IMR-90 (cell line): Measurements from ENCODE around the gene WDFY1. TPM values are rescaled to one million over a fixed set of nuclear protein-coding genes. Genes with fewer than 3 reads are reported as not detected.

Experiments
- ATAC-seq: fragments of 200-7000 bp; cut with Tn5 transposase; 2 replicates; pipeline ENCODE4 v1.9.1; 2020; ENCODE audit warnings: low read depth, mild to moderate bottlenecking, moderate library complexity
- BruUV-seq: library from RNA; stranded (reverse); fragments of 400-500 nt; replicated peaks from 2 replicates; lab custom pipeline; 2021; lab: Mats Ljungman, UMichigan
- CTCF ChIA-PET: fragments of 300-600 bp; formaldehyde crosslinking; extraction: SDS; loops from one replicate; lab custom pipeline; 2021; ENCODE audit warnings: antibody characterized with exemption; lab: Yijun Ruan, JAX
- POLR2A ChIA-PET: fragments of 300-600 bp; sonication (Branson Sonifier 250); formaldehyde crosslinking; loops from one replicate; lab custom pipeline; 2022; ENCODE audit warnings: antibody characterized with exemption; ENCODE audit not compliant: unreplicated experiment; lab: Charles Lee
- DNase-seq: peaks from one replicate; pipeline ENCODE4 v3.0.0; 2013
- H2AFZ ChIP-seq: replicated peaks from 2 replicates; pipeline ENCODE3; 2013; ENCODE audit warnings: low read length, mild to moderate bottlenecking; ENCODE audit not compliant: poor library complexity
- H2AK5ac ChIP-seq: 2 replicates; pipeline ENCODE4 v1.6.1; 2013; ENCODE audit warnings: low read depth, low read length, inconsistent platforms
- H2AK9ac ChIP-seq: replicated peaks from 2 replicates; pipeline ENCODE3; 2013; ENCODE audit warnings: mild to moderate bottlenecking, low read depth, low read length, moderate library complexity; ENCODE audit not compliant: poor library complexity
- H2BK120ac ChIP-seq: 2 replicates; pipeline ENCODE4 v1.6.1; 2013; ENCODE audit warnings: low read depth, low read length, inconsistent platforms
- H2BK15ac ChIP-seq: 3 replicates; pipeline ENCODE4 v1.6.1; 2013; ENCODE audit warnings: low read depth, low read length, inconsistent platforms
- H2BK20ac ChIP-seq: 2 replicates; pipeline ENCODE4 v1.6.1; 2013; ENCODE audit warnings: low read depth, mild to moderate bottlenecking, inconsistent platforms, low read length, moderate library complexity
- H2BK5ac ChIP-seq: 2 replicates; pipeline ENCODE4 v1.6.1; 2013; ENCODE audit warnings: mild to moderate bottlenecking, low read depth, low read length, inconsistent platforms; ENCODE audit not compliant: poor library complexity, severe bottlenecking
- H3K14ac ChIP-seq: replicated peaks from 2 replicates; pipeline ENCODE4 v1.6.1; 2013; ENCODE audit warnings: low read depth, low read length, inconsistent platforms
- H3K18ac ChIP-seq: 2 replicates; pipeline ENCODE4 v1.6.1; 2013; ENCODE audit warnings: low read depth, low read length, control low read depth
- H3K23ac ChIP-seq: 2 replicates; pipeline ENCODE4 v1.6.1; 2013; ENCODE audit warnings: low read depth, low read length, inconsistent platforms
- H3K27ac ChIP-seq: 2 replicates; pipeline ENCODE4 v1.5.1; 2013; ENCODE audit warnings: mild to moderate bottlenecking, control low read depth, low read length; ENCODE audit not compliant: insufficient read depth
- H3K27me3 ChIP-seq: 2 replicates; pipeline ENCODE4 v1.6.1; 2013; ENCODE audit warnings: low read length; ENCODE audit not compliant: control insufficient read depth, insufficient read depth
- H3K36me3 ChIP-seq: 2 replicates; pipeline ENCODE4 v1.6.1; 2013; ENCODE audit warnings: low read length, mixed read lengths; ENCODE audit not compliant: control insufficient read depth, insufficient read depth
- H3K4ac ChIP-seq: 2 replicates; pipeline ENCODE4 v1.6.1; 2013; ENCODE audit warnings: low read depth, low read length, inconsistent platforms
- H3K4me1 ChIP-seq: 2 replicates; pipeline ENCODE4 v1.6.1; 2013; ENCODE audit warnings: low read length, mixed read lengths; ENCODE audit not compliant: control insufficient read depth, insufficient read depth
- H3K4me2 ChIP-seq: 2 replicates; pipeline ENCODE4 v1.6.1; 2013; ENCODE audit warnings: low read depth, mild to moderate bottlenecking, control low read depth, low read length, moderate library complexity
- H3K4me3 ChIP-seq: 2 replicates; pipeline ENCODE4 v1.5.1; 2013; ENCODE audit warnings: low read depth, mild to moderate bottlenecking, control low read depth, low read length, moderate library complexity; ENCODE audit not compliant: insufficient read depth
- H3K56ac ChIP-seq: 2 replicates; pipeline ENCODE4 v1.6.1; 2013; ENCODE audit warnings: low read length, inconsistent platforms; ENCODE audit not compliant: insufficient read depth; ENCODE audit errors: extremely low read depth
- H3K79me1 ChIP-seq, 2 experiments: 2 replicates each; pipeline ENCODE4 v1.6.1; 2013; ENCODE audit warnings: low read length in 2 of 2, inconsistent platforms in 1 of 2, low read depth in 1 of 2
- H3K9ac ChIP-seq: 2 replicates; pipeline ENCODE4 v1.6.1; 2013; ENCODE audit warnings: low read depth, low read length, control low read depth
- H3K9me1 ChIP-seq: 2 replicates; pipeline ENCODE4 v1.6.1; 2013; ENCODE audit warnings: low read length, inconsistent platforms; ENCODE audit not compliant: insufficient read depth
- H3K9me3 ChIP-seq: 2 replicates; pipeline ENCODE4 v1.6.1; 2013; ENCODE audit warnings: low read length; ENCODE audit not compliant: control insufficient read depth, insufficient read depth
- H4K20me1 ChIP-seq: 2 replicates; pipeline ENCODE4 v1.6.1; 2013; ENCODE audit warnings: low read length, inconsistent platforms; ENCODE audit not compliant: insufficient read depth
- H4K5ac ChIP-seq: 2 replicates; pipeline ENCODE4 v1.6.1; 2013; ENCODE audit warnings: mild to moderate bottlenecking, low read depth, low read length, control low read depth
- H4K8ac ChIP-seq, 2 experiments: 2 replicates each; pipeline ENCODE4 v1.6.1; 2013; ENCODE audit warnings: low read depth in 2 of 2, low read length in 2 of 2, control low read depth in 1 of 2, inconsistent platforms in 1 of 2
- H4K91ac ChIP-seq: 2 replicates; pipeline ENCODE4 v1.6.1; 2013; ENCODE audit warnings: low read depth, low read length, inconsistent platforms; ENCODE audit not compliant: insufficient read depth
- BHLHE40 ChIP-seq: fragments of 150-350 bp; IDR thresholded peaks from 2 replicates; pipeline ENCODE4 v1.6.1; 2016; ENCODE audit warnings: mild to moderate bottlenecking, low read depth, low read length
- CEBPB ChIP-seq: IDR thresholded peaks from 2 replicates; pipeline ENCODE4 v1.6.1; 2012; ENCODE audit warnings: low read depth, low read length, improper control_type of control experiment
- CHD1 ChIP-seq: IDR thresholded peaks from 2 replicates; pipeline ENCODE4 v1.6.1; 2012; ENCODE audit warnings: low read depth, low read length, improper control_type of control experiment
- CTCF ChIP-seq: conservative IDR thresholded peaks from 2 replicates; pipeline ENCODE4 v1.5.1; 2012; ENCODE audit warnings: mild to moderate bottlenecking, low read depth, low read length, improper control_type of control experiment
- ELK1 ChIP-seq: fragments of 150-350 bp; IDR thresholded peaks from 2 replicates; pipeline ENCODE4 v1.6.1; 2016; ENCODE audit warnings: low read depth, mild to moderate bottlenecking, low read length, moderate library complexity, borderline replicate concordance
- FOS ChIP-seq: fragments of 150-350 bp; IDR thresholded peaks from 2 replicates; pipeline ENCODE4 v1.6.1; 2016; ENCODE audit warnings: low read depth, low read length
- MAFK ChIP-seq: IDR thresholded peaks from 2 replicates; pipeline ENCODE4 v1.6.1; 2012; ENCODE audit warnings: low read depth, low read length, improper control_type of control experiment
- MAZ ChIP-seq: IDR thresholded peaks from 2 replicates; pipeline ENCODE4 v1.6.1; 2012; ENCODE audit warnings: low read depth, mild to moderate bottlenecking, low read length, improper control_type of control experiment, moderate library complexity, borderline replicate concordance
- MXI1 ChIP-seq: IDR thresholded peaks from 2 replicates; pipeline ENCODE4 v1.6.1; 2012; ENCODE audit warnings: low read depth, mild to moderate bottlenecking, low read length, moderate library complexity, borderline replicate concordance
- NFE2L2 ChIP-seq: fragments of 150-350 bp; IDR thresholded peaks from 2 replicates; pipeline ENCODE4 v1.6.1; 2016; ENCODE audit warnings: low read depth, mild to moderate bottlenecking, low read length
- POLR2A ChIP-seq: IDR thresholded peaks from 2 replicates; pipeline ENCODE4 v1.6.1; 2012; ENCODE audit warnings: mild to moderate bottlenecking, low read depth, low read length
- RAD21 ChIP-seq: IDR thresholded peaks from 2 replicates; pipeline ENCODE4 v1.6.1; 2012; ENCODE audit warnings: low read length, improper control_type of control experiment
- RCOR1 ChIP-seq: IDR thresholded peaks from 2 replicates; pipeline ENCODE4 v1.6.1; 2012; ENCODE audit warnings: mild to moderate bottlenecking, low read length, improper control_type of control experiment; ENCODE audit not compliant: insufficient replicate concordance
- RFX5 ChIP-seq: IDR thresholded peaks from 2 replicates; pipeline ENCODE4 v1.8.0; 2012; ENCODE audit warnings: low read depth, mild to moderate bottlenecking, low read length, moderate library complexity
- SMC3 ChIP-seq: fragments of 150-350 bp; IDR thresholded peaks from 2 replicates; pipeline ENCODE4 v1.6.1; 2016; ENCODE audit warnings: low read depth, mild to moderate bottlenecking, antibody characterized with exemption, low read length, moderate library complexity
- USF2 ChIP-seq: fragments of 150-350 bp; IDR thresholded peaks from 2 replicates; pipeline ENCODE4 v1.6.1; 2017; ENCODE audit warnings: mild to moderate bottlenecking, antibody characterized with exemption, low read length, low read depth
- WGBS, 2 experiments: methylation state at CpG; one replicate each; pipeline versions ENCODE4 v1.1.5 to v1.1.7; 2013; ENCODE audit warnings: missing lambda C conversion rate in 2 of 2; ENCODE audit not compliant: insufficient read length in 1 of 2; ENCODE audit errors: extremely low coverage in 2 of 2; 5-methylcytosine and 5-hydroxymethylcytosine counted together
- dilution Hi-C: fragments of 300-500 bp; cut with HindIII; formaldehyde crosslinking; loops from one replicate; pipeline ENCODE4 v1.14.3; 2018; ENCODE audit warnings: low sequenced_read_pairs; ENCODE audit not compliant: unreplicated experiment
- in situ Hi-C: fragments of 300-500 bp; cut with MboI; formaldehyde crosslinking; loops from 3 replicates; pipeline ENCODE4 v1.14.3; 2019; ENCODE audit warnings: low sequenced_read_pairs, inconsistent platforms, mixed read lengths
- intact Hi-C: fragments of 100-400 bp; cut with micrococcal nuclease; formaldehyde crosslinking; loops from 2 replicates; pipeline ENCODE4 v1.10.0; 2022
- polyA plus RNA-seq, 3 experiments: library from polyadenylated mRNA; depleted of rRNA; stranded (reverse); fragments of >200 nt; gene quantifications; 2 replicates each; pipeline ENCODE4 v1.2.3, GENCODE V29; 2012; ENCODE audit warnings: low replicate concordance in 1 of 3
- total RNA-seq: library from RNA; depleted of rRNA; stranded (reverse); fragments of >200 nt; gene quantifications from 2 replicates; pipeline ENCODE4 v1.2.3, GENCODE V29; 2012

The WDFY1 gene
- total and polyA plus RNA-seq, 2 of the 4 experiments (the other 2 are of a cell fraction): 35.6 to 93.6 TPM

- dilution Hi-C loops: no loop called here
These were observed 36.1 kb upstream of the WDFY1 start for GRCh38 chr2:223981241-223981640.

More at GRCh38 chr2:223981241-223981640, 36.1 kb upstream of the WDFY1 start:
- H2BK120ac ChIP-seq: no peak overlapping the region
- no peak overlapping the region for H3K14ac ChIP-seq
- CTCF ChIA-PET: interaction anchor here (1.8 to 1.9 kb wide), 2 partner anchors 11 to 303 kb away, joined by 5 to 6 read pairs; no protein-coding TSS in a partner anchor
- no peak overlapping the region for H2AK9ac ChIP-seq
- H4K91ac ChIP-seq: no peak overlapping the region
- H3K27ac ChIP-seq: no peak overlapping the region
- no peaks in the 10 kb centered on the region for H3K4me1 ChIP-seq
- H3K56ac ChIP-seq: no peak overlapping the region
- ATAC-seq (no peak), DNase-seq (no peak)
- TF ChIP-seq POLR2A: no peak
- no peak for TF ChIP-seq RAD21
- TF ChIP-seq CHD1: no peak
- no peak for TF ChIP-seq CTCF
- TF ChIP-seq RFX5: no peak
- TF ChIP-seq MAFK: no peak
- TF ChIP-seq CEBPB: no peak
- TF ChIP-seq FOS: no peak
- no peak for TF ChIP-seq RCOR1
- no peak for TF ChIP-seq SMC3
- no peak for TF ChIP-seq BHLHE40
- TF ChIP-seq MAZ: no peak
- TF ChIP-seq USF2: no peak
- TF ChIP-seq NFE2L2: no peak
- no peak for TF ChIP-seq MXI1
- no peak for TF ChIP-seq ELK1
- no TSS peak for BruUV-seq
- no peak overlapping the region for H3K9ac ChIP-seq
- no peak overlapping the region for H2BK5ac ChIP-seq
- in situ Hi-C loops: loop anchor here (10.0 kb wide), 1 partner anchor 664 kb away; no protein-coding TSS in a partner anchor
- no peak overlapping the region for H2BK20ac ChIP-seq
- H3K36me3 ChIP-seq: peaks cover 20% of the 10 kb centered on the region
- no peak overlapping the region for H2BK15ac ChIP-seq
- H3K27me3 ChIP-seq: no peaks in the 10 kb centered on the region
- no peaks in the 10 kb centered on the region for H3K79me1 ChIP-seq
- H2AK5ac ChIP-seq: no peak overlapping the region
- no peak overlapping the region for H3K23ac ChIP-seq
- H4K5ac ChIP-seq: no peak overlapping the region
- H3K9me3 ChIP-seq: no peaks in the 10 kb centered on the region
- no peak overlapping the region for H3K4ac ChIP-seq
- POLR2A ChIA-PET: no interaction called here
- H3K4me2 ChIP-seq: no peak overlapping the region
- no peak overlapping the region for H3K4me3 ChIP-seq
- H2AFZ ChIP-seq: no peak overlapping the region
- H4K20me1 ChIP-seq: no peaks in the 10 kb centered on the region
- no CpG with 5 or more reads among the region's 1 CpG for WGBS, 2 experiments
- H3K9me1 ChIP-seq: peaks cover 5% of the 10 kb centered on the region; the same call in 1 of the 2 replicates
- intact Hi-C loops: no loop called here
- H3K18ac ChIP-seq: no peak overlapping the region
- H4K8ac ChIP-seq: no peak overlapping the region
